HEK293 (cell line): Measurements from ENCODE around the gene KIRREL3.

Experiments used
- CTCF ChIA-PET: fragments of 350-600 bp; formaldehyde crosslinking; extraction: SDS; loops from one replicate; lab custom pipeline; 2021; ENCODE audit warnings: antibody characterized with exemption; lab: Yijun Ruan, JAX
- POLR2A ChIA-PET: fragments of 300-600 bp; formaldehyde crosslinking; extraction: SDS; loops from one replicate; lab custom pipeline; 2020; ENCODE audit warnings: antibody characterized with exemption, inconsistent platforms; lab: Yijun Ruan, JAX
- H3K27ac ChIP-seq: fragments of 200-500 bp; sonication (Bioruptor generic); 2 replicates; pipeline ENCODE4 v1.5.1; 2014; ENCODE audit warnings: low read depth, low read length, control low read depth, inconsistent platforms; ENCODE audit errors: extremely low read depth
- H3K36me3 ChIP-seq, 2 experiments: fragments of 200-500 bp in 1 of 2; sonication (Bioruptor generic) in 1 of 2; 1 replicate in 1 of 2; 2 replicates in 1 of 2; pipeline ENCODE4 v1.5.1; 2014 to 2017; ENCODE audit warnings: inconsistent platforms in 2 of 2, low read length in 2 of 2; ENCODE audit not compliant: control insufficient read depth in 2 of 2, insufficient read depth in 1 of 2
- H3K4me1 ChIP-seq: fragments of 200-500 bp; sonication (Bioruptor generic); 2 replicates; pipeline ENCODE4 v1.5.1; 2014; ENCODE audit warnings: mild to moderate bottlenecking, low read length, inconsistent platforms; ENCODE audit not compliant: control insufficient read depth, insufficient read depth
- H3K4me3 ChIP-seq: 2 replicates; pipeline ENCODE4 v1.5.1; 2011; ENCODE audit warnings: low read depth, mild to moderate bottlenecking, control low read depth, low read length, moderate library complexity
- H3K9me3 ChIP-seq: fragments of 200-500 bp; sonication (Bioruptor generic); 2 replicates; pipeline ENCODE4 v1.5.1; 2014; ENCODE audit warnings: low read depth, low read length, inconsistent platforms; ENCODE audit not compliant: control insufficient read depth, insufficient read depth
- BCL11A ChIP-seq: fragments of 450-650 bp; formaldehyde crosslinking; IDR thresholded peaks from 2 replicates; pipeline ENCODE4 v1.5.1; 2016; ENCODE audit warnings: low read depth, missing biosample characterization, missing genetic modification characterization
- BCL11B ChIP-seq: fragments of 450-650 bp; formaldehyde crosslinking; IDR thresholded peaks from 2 replicates; pipeline ENCODE4 v1.5.1; 2016; ENCODE audit warnings: low read depth, missing biosample characterization, missing genetic modification characterization
- GLIS2 ChIP-seq: fragments of 450-650 bp; formaldehyde crosslinking; IDR thresholded peaks from 2 replicates; pipeline ENCODE4 v1.5.1; 2016; ENCODE audit warnings: missing biosample characterization, missing genetic modification characterization
- ZBTB6 ChIP-seq: fragments of 450-650 bp; formaldehyde crosslinking; IDR thresholded peaks from 2 replicates; pipeline ENCODE4 v1.5.1; 2017; ENCODE audit warnings: missing biosample characterization, missing genetic modification characterization
- ZNF155 ChIP-seq: fragments of 450-650 bp; formaldehyde crosslinking; IDR thresholded peaks from 2 replicates; pipeline ENCODE4 v1.5.1; 2016; ENCODE audit warnings: missing biosample characterization, missing genetic modification characterization
- ZNF214 ChIP-seq: fragments of 450-650 bp; formaldehyde crosslinking; IDR thresholded peaks from 2 replicates; pipeline ENCODE4 v1.5.1; 2017; ENCODE audit warnings: missing biosample characterization, mild to moderate bottlenecking, missing genetic modification characterization, borderline replicate concordance
- ZNF521 ChIP-seq: fragments of 450-650 bp; formaldehyde crosslinking; IDR thresholded peaks from 2 replicates; pipeline ENCODE4 v1.5.1; 2017; ENCODE audit warnings: missing biosample characterization, mild to moderate bottlenecking, missing genetic modification characterization
- ZNF645 ChIP-seq: fragments of 450-650 bp; formaldehyde crosslinking; IDR thresholded peaks from 2 replicates; pipeline ENCODE4; 2016; ENCODE audit warnings: missing biosample characterization, missing genetic modification characterization
- ZNF76 ChIP-seq: fragments of 450-650 bp; formaldehyde crosslinking; IDR thresholded peaks from 2 replicates; pipeline ENCODE4; 2016; ENCODE audit warnings: low read depth, missing biosample characterization, missing genetic modification characterization, borderline replicate concordance
- ZNF791 ChIP-seq: fragments of 450-650 bp; formaldehyde crosslinking; IDR thresholded peaks from 2 replicates; pipeline ENCODE4 v1.5.1; 2016; ENCODE audit warnings: missing biosample characterization, missing genetic modification characterization
- TF ChIP-seq, protein P1 (sequence below): fragments of 450-650 bp; formaldehyde crosslinking; IDR thresholded peaks from 2 replicates; pipeline ENCODE4 v1.5.1; 2016; ENCODE audit warnings: missing biosample characterization, missing genetic modification characterization
- TF ChIP-seq, protein P2 (sequence below): fragments of 450-650 bp; formaldehyde crosslinking; IDR thresholded peaks from 2 replicates; pipeline ENCODE4 v1.5.1; 2016; ENCODE audit warnings: missing biosample characterization, missing genetic modification characterization
- TF ChIP-seq, protein P3 (sequence below): fragments of 450-650 bp; formaldehyde crosslinking; conservative IDR thresholded peaks from 2 replicates; pipeline ENCODE4 v1.5.1; 2016; ENCODE audit warnings: low read depth, missing biosample characterization, missing genetic modification characterization

The KIRREL3 gene

DNA sequence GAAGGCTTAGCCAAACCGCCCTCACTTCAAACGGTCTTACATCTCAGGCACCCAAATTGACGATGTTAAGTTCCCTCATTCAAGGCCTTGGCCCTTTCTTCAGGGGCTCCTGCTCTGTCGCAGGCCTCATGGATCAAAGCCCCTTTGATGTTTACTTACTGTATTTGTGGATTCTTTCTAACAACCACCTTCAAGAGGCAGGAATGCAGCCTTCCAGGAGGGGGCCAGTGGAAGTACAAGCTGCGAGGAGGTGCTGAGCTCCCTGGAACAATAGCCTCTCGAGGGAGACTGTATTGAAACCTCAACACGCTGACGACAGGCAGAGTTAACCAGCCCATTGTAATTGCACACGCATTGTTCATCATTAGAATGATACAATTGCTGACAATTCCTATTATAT lies 436.0 kb downstream of the KIRREL3 start:
- Histone ChIP-seq H3K4me1 (no peaks in the 10 kb centered on the region), H3K4me3 (no peak overlapping the region), H3K9me3 (no peaks in the 10 kb centered on the region), H3K36me3 (no peaks in the 10 kb centered on the region), H3K27ac (no peak overlapping the region)
- TF ChIP-seq ZNF791 (tag by site-specific recombination), result no peak
- TF ChIP-seq, protein P1, sequence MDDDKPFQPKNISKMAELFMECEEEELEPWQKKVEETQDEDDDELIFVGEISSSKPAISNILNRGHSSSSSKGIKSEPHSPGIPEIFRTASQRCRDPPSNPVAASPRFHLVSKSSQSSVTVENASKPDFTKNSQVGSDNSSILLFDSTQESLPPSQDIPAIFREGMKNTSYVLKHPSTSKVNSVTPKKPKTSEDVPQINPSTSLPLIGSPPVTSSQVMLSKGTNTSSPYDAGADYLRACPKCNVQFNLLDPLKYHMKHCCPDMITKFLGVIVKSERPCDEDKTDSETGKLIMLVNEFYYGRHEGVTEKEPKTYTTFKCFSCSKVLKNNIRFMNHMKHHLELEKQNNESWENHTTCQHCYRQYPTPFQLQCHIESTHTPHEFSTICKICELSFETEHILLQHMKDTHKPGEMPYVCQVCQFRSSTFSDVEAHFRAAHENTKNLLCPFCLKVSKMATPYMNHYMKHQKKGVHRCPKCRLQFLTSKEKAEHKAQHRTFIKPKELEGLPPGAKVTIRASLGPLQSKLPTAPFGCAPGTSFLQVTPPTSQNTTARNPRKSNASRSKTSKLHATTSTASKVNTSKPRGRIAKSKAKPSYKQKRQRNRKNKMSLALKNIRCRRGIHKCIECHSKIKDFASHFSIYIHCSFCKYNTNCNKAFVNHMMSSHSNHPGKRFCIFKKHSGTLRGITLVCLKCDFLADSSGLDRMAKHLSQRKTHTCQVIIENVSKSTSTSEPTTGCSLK (tag by site-specific recombination), result no peak
- CTCF ChIA-PET, result no interaction called here
- POLR2A ChIA-PET, result no interaction called here

- Histone ChIP-seq H3K36me3 (no peaks in the 10 kb centered on the region), H3K27ac (no peak overlapping the region), H3K9me3 (no peaks in the 10 kb centered on the region), H3K4me3 (no peak overlapping the region), H3K4me1 (no peaks in the 10 kb centered on the region)
- ChIA-PET POLR2A (no interaction called here), CTCF (interaction anchor here (0.6 to 1.0 kb wide), 3 partner anchors 12 to 156 kb away, joined by 3 read pairs; no protein-coding TSS in a partner anchor)
- TF ChIP-seq ZBTB6 (tag by site-specific recombination), result no peak
- TF ChIP-seq, protein P2, sequence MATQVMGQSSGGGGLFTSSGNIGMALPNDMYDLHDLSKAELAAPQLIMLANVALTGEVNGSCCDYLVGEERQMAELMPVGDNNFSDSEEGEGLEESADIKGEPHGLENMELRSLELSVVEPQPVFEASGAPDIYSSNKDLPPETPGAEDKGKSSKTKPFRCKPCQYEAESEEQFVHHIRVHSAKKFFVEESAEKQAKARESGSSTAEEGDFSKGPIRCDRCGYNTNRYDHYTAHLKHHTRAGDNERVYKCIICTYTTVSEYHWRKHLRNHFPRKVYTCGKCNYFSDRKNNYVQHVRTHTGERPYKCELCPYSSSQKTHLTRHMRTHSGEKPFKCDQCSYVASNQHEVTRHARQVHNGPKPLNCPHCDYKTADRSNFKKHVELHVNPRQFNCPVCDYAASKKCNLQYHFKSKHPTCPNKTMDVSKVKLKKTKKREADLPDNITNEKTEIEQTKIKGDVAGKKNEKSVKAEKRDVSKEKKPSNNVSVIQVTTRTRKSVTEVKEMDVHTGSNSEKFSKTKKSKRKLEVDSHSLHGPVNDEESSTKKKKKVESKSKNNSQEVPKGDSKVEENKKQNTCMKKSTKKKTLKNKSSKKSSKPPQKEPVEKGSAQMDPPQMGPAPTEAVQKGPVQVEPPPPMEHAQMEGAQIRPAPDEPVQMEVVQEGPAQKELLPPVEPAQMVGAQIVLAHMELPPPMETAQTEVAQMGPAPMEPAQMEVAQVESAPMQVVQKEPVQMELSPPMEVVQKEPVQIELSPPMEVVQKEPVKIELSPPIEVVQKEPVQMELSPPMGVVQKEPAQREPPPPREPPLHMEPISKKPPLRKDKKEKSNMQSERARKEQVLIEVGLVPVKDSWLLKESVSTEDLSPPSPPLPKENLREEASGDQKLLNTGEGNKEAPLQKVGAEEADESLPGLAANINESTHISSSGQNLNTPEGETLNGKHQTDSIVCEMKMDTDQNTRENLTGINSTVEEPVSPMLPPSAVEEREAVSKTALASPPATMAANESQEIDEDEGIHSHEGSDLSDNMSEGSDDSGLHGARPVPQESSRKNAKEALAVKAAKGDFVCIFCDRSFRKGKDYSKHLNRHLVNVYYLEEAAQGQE (tag by site-specific recombination), result peak; percentile 95
These were observed 439.2 kb downstream of the KIRREL3 start for GRCh38 chr11:126561327-126561893.

DNA sequence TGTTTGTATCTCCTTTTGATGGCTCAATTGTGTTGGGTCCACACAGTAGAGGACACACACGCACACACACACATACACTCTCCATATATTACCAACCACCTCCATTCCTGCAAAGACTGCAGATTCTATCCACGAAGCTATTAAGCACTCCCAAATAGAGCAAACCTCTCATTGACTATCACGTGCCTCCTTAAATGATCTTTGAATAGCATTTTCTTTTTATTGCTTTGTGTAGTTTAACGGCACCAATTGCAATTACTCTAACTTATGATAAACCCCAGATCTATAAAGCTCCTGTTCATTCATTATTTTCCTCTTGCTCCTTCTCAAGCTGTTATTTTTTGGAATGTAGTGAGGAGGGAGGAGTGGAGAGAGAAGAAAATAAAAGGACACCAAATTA lies 440.3 kb downstream of the KIRREL3 start:
- H3K27ac ChIP-seq, result no peak overlapping the region
- H3K4me1 ChIP-seq, result no peaks in the 10 kb centered on the region
- ChIA-PET POLR2A (no interaction called here), CTCF (interaction anchor here (0.5 to 1.2 kb wide), 4 partner anchors 47 to 1568 kb away, joined by 3 to 5 read pairs (median 4); no protein-coding TSS in a partner anchor)
- H3K4me3 ChIP-seq, result no peak overlapping the region
- no peaks in the 10 kb centered on the region for H3K9me3 ChIP-seq
- no peaks in the 10 kb centered on the region for H3K36me3 ChIP-seq
- TF ChIP-seq BCL11B (tag by site-specific recombination), result no peak
- TF ChIP-seq ZNF521 (tag by site-specific recombination), result no peak
- no peak for TF ChIP-seq ZNF155 (tag by site-specific recombination)
- no peak for TF ChIP-seq ZNF214
- no peak for TF ChIP-seq GLIS2 (tag by site-specific recombination)
- TF ChIP-seq ZNF645 (tag by site-specific recombination), result no peak
- TF ChIP-seq ZNF76 (tag by site-specific recombination), result no peak
- no peak for TF ChIP-seq BCL11A (tag by site-specific recombination)
- TF ChIP-seq, protein P3, sequence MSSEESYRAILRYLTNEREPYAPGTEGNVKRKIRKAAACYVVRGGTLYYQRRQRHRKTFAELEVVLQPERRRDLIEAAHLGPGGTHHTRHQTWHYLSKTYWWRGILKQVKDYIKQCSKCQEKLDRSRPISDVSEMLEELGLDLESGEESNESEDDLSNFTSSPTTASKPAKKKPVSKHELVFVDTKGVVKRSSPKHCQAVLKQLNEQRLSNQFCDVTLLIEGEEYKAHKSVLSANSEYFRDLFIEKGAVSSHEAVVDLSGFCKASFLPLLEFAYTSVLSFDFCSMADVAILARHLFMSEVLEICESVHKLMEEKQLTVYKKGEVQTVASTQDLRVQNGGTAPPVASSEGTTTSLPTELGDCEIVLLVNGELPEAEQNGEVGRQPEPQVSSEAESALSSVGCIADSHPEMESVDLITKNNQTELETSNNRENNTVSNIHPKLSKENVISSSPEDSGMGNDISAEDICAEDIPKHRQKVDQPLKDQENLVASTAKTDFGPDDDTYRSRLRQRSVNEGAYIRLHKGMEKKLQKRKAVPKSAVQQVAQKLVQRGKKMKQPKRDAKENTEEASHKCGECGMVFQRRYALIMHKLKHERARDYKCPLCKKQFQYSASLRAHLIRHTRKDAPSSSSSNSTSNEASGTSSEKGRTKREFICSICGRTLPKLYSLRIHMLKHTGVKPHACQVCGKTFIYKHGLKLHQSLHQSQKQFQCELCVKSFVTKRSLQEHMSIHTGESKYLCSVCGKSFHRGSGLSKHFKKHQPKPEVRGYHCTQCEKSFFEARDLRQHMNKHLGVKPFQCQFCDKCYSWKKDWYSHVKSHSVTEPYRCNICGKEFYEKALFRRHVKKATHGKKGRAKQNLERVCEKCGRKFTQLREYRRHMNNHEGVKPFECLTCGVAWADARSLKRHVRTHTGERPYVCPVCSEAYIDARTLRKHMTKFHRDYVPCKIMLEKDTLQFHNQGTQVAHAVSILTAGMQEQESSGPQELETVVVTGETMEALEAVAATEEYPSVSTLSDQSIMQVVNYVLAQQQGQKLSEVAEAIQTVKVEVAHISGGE (tag by site-specific recombination), result no peak
